COR-L47 (cell line): ENCODE data around the gene TFAP2A.

Experiments
- DNase-seq: peaks from one replicate; lab custom pipeline; 2025; lab: John Stamatoyannopoulos, UW

The TFAP2A gene

GRCh38 chr6:10412461-10413261 lies 2.2 kb downstream of the TFAP2A start:
- peak; percentile 49 for DNase-seq

GRCh38 chr6:10411971-10412460 lies 2.9 kb downstream of the TFAP2A start:
- DNase-seq: peak; percentile 87

- DNase-seq: no peak
Observed at GRCh38 chr6:10411131-10411970, 3.5 kb downstream of the TFAP2A start.

GRCh38 chr6:10410207-10411050 lies 4.4 kb downstream of the TFAP2A start:
- no peak for DNase-seq

GRCh38 chr6:10409731-10410206 lies 5.1 kb downstream of the TFAP2A start:
- DNase-seq: no peak

- DNase-seq: peak; percentile 26
Observed at GRCh38 chr6:10409233-10409721, 5.6 kb downstream of the TFAP2A start.

GRCh38 chr6:10408457-10408856 lies 6.4 kb downstream of the TFAP2A start:
- DNase-seq: no peak

- no peak for DNase-seq
Observed at GRCh38 chr6:10407674-10408054, 7.2 kb downstream of the TFAP2A start.

- no peak for DNase-seq
Observed at GRCh38 chr6:10407018-10407673, 7.7 kb downstream of the TFAP2A start.

- no peak for DNase-seq
Observed at GRCh38 chr6:10406556-10406955, 8.3 kb downstream of the TFAP2A start.

- DNase-seq: no peak
Observed at GRCh38 chr6:10405513-10405900, 9.4 kb downstream of the TFAP2A start.

- DNase-seq: no peak
Observed at GRCh38 chr6:10404799-10405512, 9.9 kb downstream of the TFAP2A start.

GRCh38 chr6:10404107-10404798 lies 10.6 kb downstream of the TFAP2A start:
- peak; percentile 100 for DNase-seq

GRCh38 chr6:10403385-10404106 lies 11.3 kb downstream of the TFAP2A start:
- DNase-seq: no peak

- DNase-seq: no peak
Observed at GRCh38 chr6:10402648-10403311, 12.1 kb downstream of the TFAP2A start.

GRCh38 chr6:10401632-10402223 lies 13.1 kb downstream of the TFAP2A start:
- no peak for DNase-seq

- DNase-seq: no peak
Observed at GRCh38 chr6:10401004-10401536, 13.8 kb downstream of the TFAP2A start.

GRCh38 chr6:10400330-10400729 lies 14.5 kb downstream of the TFAP2A start:
- DNase-seq: no peak
